ENCODE data around the gene APBB2. TPM values are rescaled to one million over a fixed set of nuclear protein-coding genes. Genes with fewer than 3 reads are reported as not detected.

The APBB2 gene
- total and polyA plus RNA-seq, 2 donors (not counting 1 experiment from before 2014, with no cell fraction given): 4.4 to 15.8 TPM

- no peaks in the 10 kb centered on the region for H3K79me2 ChIP-seq (ENCODE audit: control insufficient read depth, insufficient read depth, low read length)
- CTCF ChIA-PET: interaction anchor here (1.2 to 3.1 kb wide), 2 partner anchors 10 to 46 kb away, joined by 5 to 25 read pairs; no protein-coding TSS in a partner anchor
- peaks cover 0 to 2% (median 0%) of the 10 kb centered on the region in 4 experiments for H3K27me3 ChIP-seq (replicated peaks in 1 of 4; ENCODE audit: control extremely low read depth in 1 of 4, control insufficient read depth in 3 of 4, insufficient read depth in 4 of 4, low read length in 3 of 4)
- intact Hi-C loops (cut with micrococcal nuclease): no loop called here
- H3K9me3 ChIP-seq (ENCODE audit: control extremely low read depth in 1 of 3, control insufficient read depth in 2 of 3, insufficient read depth in 1 of 3, low read length in 2 of 3): no peaks in the 10 kb centered on the region
- ATAC-seq (ENCODE audit: low read depth) (no peak), DNase-seq (no peak)
- no peak overlapping the region for H3K27ac Mint-ChIP-seq
- no peaks in the 10 kb centered on the region for H3K4me1 ChIP-seq (ENCODE audit: control insufficient read depth in 2 of 2, insufficient read depth in 2 of 2, low read length in 2 of 2)
- H3K27ac ChIP-seq (ENCODE audit: low read length in 2 of 2): no peak overlapping the region
- WGBS (ENCODE audit: insufficient coverage): 88% methylated on average over 7 of the region's 10 CpGs
- no peak overlapping the region for H3K9ac ChIP-seq (ENCODE audit: low read length)
- H3K4me1 Mint-ChIP-seq: no peaks in the 10 kb centered on the region
- H3K4me3 ChIP-seq (ENCODE audit: control extremely low read depth in 1 of 5, extremely low read depth in 1 of 5, insufficient read depth in 1 of 5, low read depth in 2 of 5, low read length in 4 of 5): no peak overlapping the region
- no peak overlapping the region for H3K4me3 Mint-ChIP-seq
- H3K9me3 Mint-ChIP-seq (ENCODE audit: insufficient read depth): no peaks in the 10 kb centered on the region
- H2AFZ ChIP-seq (ENCODE audit: insufficient read depth, low read depth, low read length, poor library complexity, severe bottlenecking): no peak overlapping the region
- no peaks in the 10 kb centered on the region for H3K36me3 ChIP-seq (replicated peaks in 1 of 2; ENCODE audit: control extremely low read depth in 1 of 2, control insufficient read depth in 1 of 2, extremely low read depth in 1 of 2, insufficient read depth in 2 of 2, low read length in 1 of 2)
- no peak for TF ChIP-seq EZH2 (IDR thresholded peaks at IDR 0.05; ENCODE audit: borderline replicate concordance, insufficient read depth, low read depth, low read length, poor library complexity, severe bottlenecking)
- no peak for TF ChIP-seq CTCF (IDR thresholded peaks at IDR 0.05)
- H4K20me1 ChIP-seq (ENCODE audit: control insufficient read depth, insufficient read depth, low read length, poor library complexity, severe bottlenecking): no peaks in the 10 kb centered on the region
- POLR2A ChIA-PET: no interaction called here
- H3K4me2 ChIP-seq (replicated peaks; ENCODE audit: low read depth, low read length, poor library complexity, severe bottlenecking): no peak overlapping the region
- H3K27me3 Mint-ChIP-seq: peaks cover 9% of the 10 kb centered on the region
Observed at GRCh38 chr4:40887764-40888131, 326.6 kb downstream of the APBB2 start.

GRCh38 chr4:40886931-40887763 lies 327.2 kb downstream of the APBB2 start:
- Mint-ChIP-seq H3K27ac (no peak overlapping the region), H3K4me3 (no peak overlapping the region), H3K9me3 (ENCODE audit: insufficient read depth) (no peaks in the 10 kb centered on the region), H3K4me1 (no peaks in the 10 kb centered on the region), H3K27me3 (peaks cover 15% of the 10 kb centered on the region)
- no peak overlapping the region for H3K27ac ChIP-seq (ENCODE audit: low read length in 2 of 2)
- H3K36me3 ChIP-seq (replicated peaks in 1 of 2; ENCODE audit: control extremely low read depth in 1 of 2, control insufficient read depth in 1 of 2, extremely low read depth in 1 of 2, insufficient read depth in 2 of 2, low read length in 1 of 2): no peaks in the 10 kb centered on the region
- peaks cover 0 to 2% (median 0%) of the 10 kb centered on the region in 4 experiments for H3K27me3 ChIP-seq (replicated peaks in 1 of 4; ENCODE audit: control extremely low read depth in 1 of 4, control insufficient read depth in 3 of 4, insufficient read depth in 4 of 4, low read length in 3 of 4)
- WGBS (ENCODE audit: insufficient coverage): 86% methylated on average over 5 of the region's 7 CpGs
- no peak overlapping the region for H3K4me3 ChIP-seq (ENCODE audit: control extremely low read depth in 1 of 5, extremely low read depth in 1 of 5, insufficient read depth in 1 of 5, low read depth in 2 of 5, low read length in 4 of 5)
- H2AFZ ChIP-seq (ENCODE audit: insufficient read depth, low read depth, low read length, poor library complexity, severe bottlenecking): no peak overlapping the region
- intact Hi-C loops (cut with micrococcal nuclease): no loop called here
- no peaks in the 10 kb centered on the region for H4K20me1 ChIP-seq (ENCODE audit: control insufficient read depth, insufficient read depth, low read length, poor library complexity, severe bottlenecking)
- H3K9me3 ChIP-seq (ENCODE audit: control extremely low read depth in 1 of 3, control insufficient read depth in 2 of 3, insufficient read depth in 1 of 3, low read length in 2 of 3): no peaks in the 10 kb centered on the region
- no peak overlapping the region for H3K9ac ChIP-seq (ENCODE audit: low read length)
- no peaks in the 10 kb centered on the region for H3K79me2 ChIP-seq (ENCODE audit: control insufficient read depth, insufficient read depth, low read length)
- no peak for DNase-seq
- H3K4me2 ChIP-seq (replicated peaks; ENCODE audit: low read depth, low read length, poor library complexity, severe bottlenecking): no peak overlapping the region
- no peaks in the 10 kb centered on the region for H3K4me1 ChIP-seq (ENCODE audit: control insufficient read depth in 2 of 2, insufficient read depth in 2 of 2, low read length in 2 of 2)
- ATAC-seq (ENCODE audit: low read depth): no peak
- CTCF ChIA-PET: interaction anchor here (3.1 kb wide), 1 partner anchor 10 kb away, joined by 25 read pairs; no protein-coding TSS in a partner anchor
- POLR2A ChIA-PET: no interaction called here
- TF ChIP-seq CTCF (IDR thresholded peaks at IDR 0.05): no peak
- TF ChIP-seq EZH2 (IDR thresholded peaks at IDR 0.05; ENCODE audit: borderline replicate concordance, insufficient read depth, low read depth, low read length, poor library complexity, severe bottlenecking): no peak
